Adrenal gland (tissue), 5 donors: Measurements from ENCODE around the gene CYB561.

Experiments used
- POLR2A ChIP-seq, 2 donors: fragments of 450-650 bp; IDR thresholded peaks; one replicate each; pipeline ENCODE4 v1.6.1; 2017; ENCODE audit warnings: antibody characterized with exemption in 2 of 2, mild to moderate bottlenecking in 2 of 2, moderate library complexity in 1 of 2
- TF ChIP-seq, protein P1 (sequence below), 6 experiments: fragments of 450-650 bp in 4 of 6; fragments of 200-600 bp in 2 of 6; sonication (generic) in 1 of 6; IDR thresholded peaks; 1 replicate in 5 of 6; 2 replicates in 1 of 6; pipeline versions ENCODE4 v1.5.1 to v1.8.0; 2016 to 2021; ENCODE audit warnings: antibody characterized with exemption in 6 of 6, mild to moderate bottlenecking in 2 of 6, moderate library complexity in 1 of 6
- donor health status: DM: no; HTN: no; CAD: no.

DNA sequence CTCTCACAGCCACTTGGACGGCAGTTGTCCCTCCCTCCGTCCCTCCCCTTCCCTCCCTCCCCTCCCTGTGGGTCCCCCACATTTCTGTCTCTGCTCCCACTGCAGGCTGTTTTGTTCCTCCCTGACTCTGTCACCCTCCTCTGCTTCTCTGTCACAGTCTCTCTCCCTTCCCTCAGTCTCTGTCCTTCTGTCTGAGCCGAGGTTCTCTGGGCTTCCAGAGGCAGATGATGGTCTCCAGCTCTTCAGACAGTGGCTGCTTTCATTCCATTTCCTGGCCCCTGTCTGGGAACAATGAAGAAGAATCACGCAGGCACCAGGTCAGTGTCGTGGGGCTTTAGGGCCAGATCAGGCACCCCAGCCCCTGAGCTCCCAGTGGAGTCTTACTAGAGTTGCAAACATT lies 8.8 kb upstream of the CYB561 start:
- TF ChIP-seq POLR2A (IDR thresholded peaks at IDR 0.05), result no peak
- TF ChIP-seq, protein P1, sequence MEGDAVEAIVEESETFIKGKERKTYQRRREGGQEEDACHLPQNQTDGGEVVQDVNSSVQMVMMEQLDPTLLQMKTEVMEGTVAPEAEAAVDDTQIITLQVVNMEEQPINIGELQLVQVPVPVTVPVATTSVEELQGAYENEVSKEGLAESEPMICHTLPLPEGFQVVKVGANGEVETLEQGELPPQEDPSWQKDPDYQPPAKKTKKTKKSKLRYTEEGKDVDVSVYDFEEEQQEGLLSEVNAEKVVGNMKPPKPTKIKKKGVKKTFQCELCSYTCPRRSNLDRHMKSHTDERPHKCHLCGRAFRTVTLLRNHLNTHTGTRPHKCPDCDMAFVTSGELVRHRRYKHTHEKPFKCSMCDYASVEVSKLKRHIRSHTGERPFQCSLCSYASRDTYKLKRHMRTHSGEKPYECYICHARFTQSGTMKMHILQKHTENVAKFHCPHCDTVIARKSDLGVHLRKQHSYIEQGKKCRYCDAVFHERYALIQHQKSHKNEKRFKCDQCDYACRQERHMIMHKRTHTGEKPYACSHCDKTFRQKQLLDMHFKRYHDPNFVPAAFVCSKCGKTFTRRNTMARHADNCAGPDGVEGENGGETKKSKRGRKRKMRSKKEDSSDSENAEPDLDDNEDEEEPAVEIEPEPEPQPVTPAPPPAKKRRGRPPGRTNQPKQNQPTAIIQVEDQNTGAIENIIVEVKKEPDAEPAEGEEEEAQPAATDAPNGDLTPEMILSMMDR (IDR thresholded peaks at IDR 0.05), result no peak
